ENCODE measurements around the gene ACTL8.

Gene ACTL8

DNA sequence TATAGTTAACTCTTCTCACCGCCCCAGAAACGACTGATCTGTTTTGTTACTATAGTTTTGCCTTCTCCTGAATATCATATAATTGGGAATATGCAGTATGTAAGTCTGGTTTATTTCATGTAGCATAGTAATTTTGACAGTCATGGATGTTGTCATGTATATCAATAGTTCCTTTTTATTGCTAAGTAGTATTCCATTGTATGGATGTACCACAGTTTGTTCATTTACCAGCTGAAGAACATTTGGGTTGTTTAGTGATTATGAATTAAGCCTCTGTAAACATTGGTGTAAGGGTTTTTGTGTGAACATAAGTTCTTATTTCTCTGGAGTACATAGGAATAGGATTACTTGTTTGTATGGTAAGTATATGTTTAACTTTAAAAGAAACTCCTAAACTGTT lies 55.5 kb downstream of the ACTL8 start:
- no peak for DNase-seq

- no peak for DNase-seq
Measured at GRCh38 chr1:17816511-17816910, 61.4 kb downstream of the ACTL8 start.

DNA sequence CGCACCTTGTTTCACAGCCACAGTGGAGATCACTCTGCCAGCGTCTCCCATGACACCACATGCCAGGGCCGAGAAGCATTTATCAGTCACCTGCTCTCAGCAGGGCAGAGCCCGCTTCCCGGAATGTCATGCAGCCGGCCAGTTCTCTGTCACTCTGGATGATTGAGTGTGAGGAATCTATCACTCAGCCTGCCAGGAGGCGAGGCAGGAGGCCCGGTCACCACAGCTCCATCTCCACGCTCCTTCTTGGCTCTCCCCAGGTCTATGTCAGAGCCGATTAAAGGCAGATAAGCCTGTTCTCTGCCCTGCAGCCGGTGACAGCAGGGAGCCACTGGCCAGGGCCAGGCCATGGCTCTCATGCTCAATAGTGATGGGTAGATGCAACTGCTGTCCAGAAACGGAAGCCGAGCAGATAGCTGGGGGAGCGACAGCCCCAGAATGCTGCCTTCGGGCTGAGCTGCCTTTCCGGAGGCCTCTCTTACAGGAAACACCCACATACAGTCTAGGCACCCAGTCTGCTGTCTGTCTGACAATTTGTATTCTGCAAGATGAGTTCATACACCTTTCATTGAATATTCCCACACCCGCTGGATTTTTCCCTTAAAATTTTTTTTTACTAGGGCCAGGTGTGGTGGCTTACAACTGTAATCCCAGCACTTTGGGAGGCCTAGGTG lies 64.1 kb downstream of the ACTL8 start:
- no peak for DNase-seq

DNA sequence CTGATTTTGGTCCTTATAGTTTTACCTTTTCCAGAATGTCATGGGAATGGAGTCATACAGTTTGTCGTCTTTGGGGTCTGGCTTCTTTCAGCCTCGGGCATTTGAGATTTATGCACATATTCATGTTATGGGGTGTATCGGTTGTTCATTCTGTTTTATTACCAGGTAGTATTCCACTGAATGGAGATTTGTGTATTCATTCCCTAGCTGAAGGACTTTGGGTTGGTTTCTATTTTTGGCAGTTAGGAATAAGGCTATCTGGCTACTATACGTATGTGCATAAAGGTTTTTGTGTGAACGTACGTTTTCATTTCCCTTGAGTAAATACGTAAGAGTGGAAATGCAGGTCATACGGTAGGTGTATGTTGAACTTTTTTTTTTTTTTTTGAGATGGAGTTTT lies 65.1 kb downstream of the ACTL8 start:
- no peak for DNase-seq

GRCh38 chr1:17822741-17823426 lies 67.8 kb downstream of the ACTL8 start:
- no peak for DNase-seq

DNA sequence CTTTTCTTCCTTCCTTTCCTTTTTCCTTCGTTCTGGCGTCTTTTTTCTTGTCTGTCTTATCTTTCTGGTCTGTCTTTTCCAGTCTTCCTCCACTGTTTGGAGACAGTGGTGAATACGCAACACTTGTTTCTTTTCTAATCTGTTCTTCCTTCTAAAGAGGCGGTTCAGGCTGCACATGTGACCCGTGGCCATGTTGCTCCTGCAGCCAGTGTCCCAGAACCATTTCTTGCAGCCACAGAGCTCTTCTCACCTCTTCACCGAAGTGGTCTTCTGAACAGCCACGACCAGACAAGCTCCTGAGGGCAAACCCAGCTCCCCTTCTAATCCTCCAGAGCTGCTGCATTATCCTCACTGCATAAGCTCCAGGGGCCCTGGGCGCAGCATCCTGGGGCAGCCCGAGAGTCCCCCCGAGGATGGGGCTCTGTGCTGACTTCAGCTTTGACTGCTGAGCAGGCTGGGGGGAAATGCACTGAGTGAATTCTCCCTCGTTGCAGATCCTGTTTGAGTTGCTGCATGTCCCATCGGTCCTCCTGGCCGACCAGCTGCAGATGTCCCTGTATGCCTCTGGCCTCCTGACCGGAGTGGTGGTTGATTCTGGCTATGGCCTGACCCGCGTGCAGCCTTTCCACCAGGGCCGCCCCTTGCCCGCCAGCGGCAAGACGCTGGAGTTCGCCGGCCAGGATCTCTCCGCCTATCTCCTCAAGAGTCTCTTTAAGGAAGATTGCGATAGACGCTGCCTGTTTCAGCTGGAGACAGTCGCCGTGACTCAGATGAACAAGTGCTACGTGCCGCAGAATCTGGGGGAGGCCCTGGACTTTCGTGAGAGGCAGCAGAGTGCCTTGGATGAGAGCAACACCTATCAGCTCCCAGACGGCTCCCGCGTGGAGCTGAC lies 70.4 kb downstream of the ACTL8 start:
- DNase-seq, result no peak

DNA sequence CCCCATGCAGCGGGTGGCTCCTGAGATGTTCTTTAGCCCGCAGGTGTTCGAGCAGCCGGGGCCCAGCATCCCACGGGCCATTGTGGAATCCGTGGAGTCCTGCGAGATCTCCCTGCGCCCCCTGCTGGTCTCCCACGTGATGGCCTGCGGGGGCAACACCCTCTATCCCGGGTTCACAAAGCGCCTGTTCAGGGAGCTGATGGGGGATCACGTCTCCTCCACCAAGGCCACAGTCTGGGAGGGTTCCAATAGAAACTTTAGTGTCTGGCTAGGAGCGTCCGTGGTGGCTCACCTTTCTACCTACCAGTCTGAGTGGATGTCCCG lies 71.0 kb downstream of the ACTL8 start:
- no peak for DNase-seq

DNA sequence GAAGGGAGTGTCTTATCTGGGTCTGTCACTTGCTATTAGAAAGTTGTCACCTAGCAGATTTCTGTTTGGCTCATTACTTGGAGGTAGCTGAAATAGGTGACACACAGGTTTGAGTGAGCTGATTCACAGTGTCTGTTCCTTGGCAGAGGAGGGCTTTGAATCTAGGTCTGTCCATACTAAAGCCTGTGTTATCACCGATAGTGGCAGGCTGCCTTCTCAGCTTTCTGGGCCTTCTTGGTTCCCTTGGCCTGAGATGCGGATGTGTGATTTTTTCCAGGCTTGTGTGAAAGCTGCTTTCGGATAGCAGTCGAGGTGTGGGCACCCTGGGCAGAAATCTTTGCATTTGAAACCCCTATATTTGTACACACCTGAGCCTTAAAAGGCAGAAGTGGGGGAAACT lies 73.9 kb downstream of the ACTL8 start:
- no peak for DNase-seq

DNA sequence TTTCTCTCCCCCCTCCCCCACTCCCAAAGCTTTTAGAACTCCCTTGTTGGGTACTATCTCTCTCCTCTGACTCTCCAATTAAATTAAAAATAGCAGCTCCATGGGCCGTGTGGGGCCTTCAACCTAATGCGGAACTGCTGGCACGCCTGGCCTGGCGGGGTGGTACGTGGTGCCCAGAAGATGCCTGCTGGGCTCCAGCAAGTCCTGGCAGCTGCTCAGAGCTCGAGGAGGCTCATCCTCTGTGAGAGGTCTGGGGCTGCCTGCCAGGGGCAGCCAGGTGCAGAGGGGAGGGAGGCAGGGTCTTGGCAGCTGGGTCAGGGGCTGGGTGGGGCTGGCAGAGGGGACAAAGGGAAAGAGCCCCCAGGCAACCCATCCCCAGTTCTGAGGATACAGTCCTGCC lies 74.4 kb downstream of the ACTL8 start:
- DNase-seq, result no peak

GRCh38 chr1:17831597-17831996 lies 76.5 kb downstream of the ACTL8 start:
- DNase-seq, result no peak

GRCh38 chr1:17833661-17834501 lies 78.7 kb downstream of the ACTL8 start:
- no peak for DNase-seq

DNA sequence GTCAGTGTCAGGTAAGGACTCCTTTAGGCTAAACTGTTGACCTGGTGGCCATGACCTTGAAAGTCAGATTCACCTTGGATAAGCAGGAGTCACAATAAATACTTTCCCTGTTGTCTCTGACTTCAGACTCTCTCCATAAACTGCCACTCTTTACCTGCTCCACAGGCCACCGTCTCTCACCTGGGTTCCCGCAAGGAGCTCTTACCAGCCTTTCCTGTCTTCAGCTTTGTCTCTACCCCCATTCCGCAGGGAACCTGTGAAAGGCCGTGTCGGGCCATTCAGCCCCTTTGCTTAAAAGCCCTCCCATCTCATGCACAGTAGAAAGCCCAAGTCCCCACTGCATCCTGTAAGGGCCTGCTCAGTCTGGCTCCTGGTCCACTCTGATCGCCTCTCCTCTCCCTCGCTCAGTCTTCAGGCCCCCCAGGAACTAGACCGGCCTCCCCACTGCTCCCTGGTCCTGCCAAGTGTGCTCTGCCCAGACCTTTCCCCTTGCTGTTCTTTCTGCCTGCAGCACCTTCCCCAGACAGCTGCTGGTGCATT lies 79.5 kb downstream of the ACTL8 start:
- no peak for DNase-seq

DNA sequence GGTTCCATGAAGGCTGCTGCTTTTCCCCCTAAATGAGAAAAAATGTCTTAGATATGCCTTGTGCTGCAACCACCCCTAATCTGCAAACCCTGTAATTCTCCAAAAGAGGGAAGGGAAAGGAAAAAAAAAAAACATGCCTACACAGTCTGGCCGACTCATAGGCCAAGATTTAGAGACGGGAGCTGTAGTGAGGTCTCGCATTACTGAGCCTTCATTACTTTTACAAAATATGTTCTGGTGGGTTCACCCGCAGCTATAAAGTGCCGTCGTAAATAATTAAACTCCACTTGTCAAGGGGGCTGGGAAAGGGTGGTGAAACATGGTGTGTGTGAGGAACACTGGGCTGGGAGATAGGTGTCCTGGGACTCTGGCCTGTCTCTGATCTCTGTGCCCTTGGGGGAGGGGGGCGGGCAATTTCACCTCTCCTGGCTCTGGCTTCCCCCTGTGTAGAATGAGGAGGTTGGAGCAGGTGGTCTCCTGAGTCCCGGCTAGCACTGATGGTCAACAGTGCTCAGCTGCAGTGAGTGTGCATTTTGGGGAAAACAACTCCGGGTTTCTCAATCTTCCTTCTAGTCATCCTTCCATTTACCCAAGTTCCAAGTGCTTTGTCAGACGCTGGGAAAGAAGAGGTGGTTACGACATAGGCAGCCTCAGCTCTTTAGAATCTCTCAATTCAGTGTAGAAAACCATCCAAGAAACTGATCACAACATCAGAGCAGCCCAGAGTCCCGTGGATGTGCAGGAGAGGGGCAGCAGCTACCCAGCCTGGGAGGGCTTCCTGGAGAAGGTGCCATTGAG lies 82.3 kb downstream of the ACTL8 start:
- no peak for DNase-seq

DNA sequence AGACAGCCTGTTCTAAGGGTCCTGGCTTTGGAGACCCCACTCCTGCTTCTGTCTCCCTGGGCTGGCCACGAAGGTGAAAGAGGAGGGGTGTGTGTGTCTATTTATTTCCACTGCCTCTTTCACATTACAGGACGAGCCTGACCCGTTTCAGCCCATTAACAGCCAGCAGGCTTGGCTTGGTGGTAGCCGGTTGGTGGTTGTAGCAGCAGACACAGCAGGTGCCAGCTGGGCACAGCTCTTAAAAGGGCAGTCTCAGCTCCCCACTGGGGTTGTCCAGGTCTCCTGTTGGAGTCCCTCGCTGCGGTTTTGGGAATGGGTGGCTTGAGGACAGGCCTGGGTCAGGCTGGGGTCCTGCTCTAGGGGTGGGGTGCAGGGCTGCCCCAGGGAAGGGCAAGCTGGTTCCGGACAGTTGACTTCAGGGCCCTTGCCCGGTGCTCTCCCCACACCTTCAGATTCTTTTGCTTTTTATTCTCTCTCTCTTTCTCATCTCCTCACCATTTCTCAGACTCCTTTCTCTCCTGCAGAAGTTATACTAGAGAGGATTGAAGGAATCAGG lies 84.6 kb downstream of the ACTL8 start:
- DNase-seq, result no peak

- DNase-seq, result no peak
Measured at GRCh38 chr1:17841944-17842343, 86.8 kb downstream of the ACTL8 start.

DNA sequence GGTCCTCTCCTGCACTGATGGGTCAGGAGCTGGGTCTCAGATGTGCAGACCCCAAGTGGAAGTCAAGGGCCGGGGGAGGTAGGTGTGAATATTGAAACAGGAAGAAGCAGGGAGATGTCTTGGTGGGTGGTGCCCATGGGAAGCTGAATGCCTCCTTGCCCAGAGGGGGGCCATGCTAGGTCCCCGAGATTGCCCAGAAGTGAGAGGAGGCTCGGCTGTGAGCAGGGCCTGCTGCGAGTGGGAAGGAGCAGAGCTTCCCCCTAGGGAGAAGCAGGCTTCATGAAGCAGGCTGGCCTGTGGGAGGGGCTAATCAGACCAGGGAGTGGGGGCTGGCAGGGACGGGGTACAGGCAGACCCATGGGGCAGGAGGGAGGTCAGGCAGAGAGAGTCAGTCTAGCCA lies 87.6 kb downstream of the ACTL8 start:
- DNase-seq, result no peak

DNA sequence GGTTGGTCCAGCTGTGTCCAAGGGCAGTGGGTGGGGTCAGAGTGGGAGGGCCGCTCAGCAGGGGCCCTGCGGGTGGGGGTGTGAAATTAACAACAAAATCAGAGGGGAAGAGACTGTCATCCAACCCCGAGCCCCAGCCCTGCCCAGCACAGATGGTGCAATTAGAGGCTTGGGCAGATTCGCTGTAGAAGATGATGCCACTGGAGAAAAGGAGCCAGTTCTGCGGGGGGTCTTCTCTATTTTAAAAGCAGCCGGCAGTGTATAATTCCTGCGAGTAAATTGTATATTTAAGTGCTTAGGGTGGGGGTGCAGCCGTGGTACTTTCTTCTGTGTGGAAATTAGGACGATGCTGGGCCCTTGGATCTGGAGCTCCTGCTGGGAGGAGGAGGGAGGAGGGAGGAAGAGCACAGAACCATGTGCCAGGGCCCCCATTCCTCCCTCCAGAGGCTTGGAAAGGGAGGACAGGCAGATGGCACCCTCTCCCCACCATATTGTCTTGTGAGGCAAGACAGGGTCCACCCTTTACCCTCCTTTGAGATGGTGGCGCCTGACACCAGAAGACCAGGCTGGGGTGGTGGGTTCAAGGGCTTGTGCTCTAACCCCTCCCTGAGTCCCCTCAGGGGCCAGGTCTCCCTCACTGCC lies 89.2 kb downstream of the ACTL8 start:
- no peak for DNase-seq

DNA sequence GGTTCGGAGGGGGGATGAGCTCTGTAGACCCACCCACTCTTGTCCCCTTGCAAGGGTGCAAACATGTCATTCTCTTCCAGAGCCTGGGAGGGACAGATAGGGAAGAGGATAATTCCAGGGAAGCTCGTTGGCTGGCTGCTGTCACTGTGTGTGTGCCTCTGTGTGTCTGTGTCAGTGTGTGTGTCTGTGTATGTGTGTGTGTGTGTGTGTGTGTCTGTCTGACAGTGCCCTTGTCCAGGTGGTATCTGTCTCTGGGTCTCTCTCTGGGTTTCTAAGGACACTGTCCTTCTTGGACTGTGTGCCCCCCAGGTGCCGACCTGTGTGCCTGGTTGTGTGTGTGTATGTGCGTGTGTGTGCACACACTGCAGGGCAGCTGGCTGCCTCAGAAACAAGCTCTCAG lies 90.5 kb downstream of the ACTL8 start:
- no peak for DNase-seq

- no peak for DNase-seq
Measured at GRCh38 chr1:17846341-17846740, 91.2 kb downstream of the ACTL8 start.

- no peak for DNase-seq
Measured at GRCh38 chr1:17847111-17847510, 92.0 kb downstream of the ACTL8 start.

GRCh38 chr1:17849216-17849615 lies 94.1 kb downstream of the ACTL8 start:
- DNase-seq, result no peak
